OCI-LY1 (cell line): Measurements from ENCODE around the gene BPIFB2.

ENCODE experiments used
- EZH2 ChIP-seq: fragments of 200-600 bp; sonication (generic), shearing (Covaris generic); IDR thresholded peaks from 2 replicates; pipeline ENCODE4 v1.8.0; 2017; ENCODE audit warnings: borderline replicate concordance, mixed run types, mild to moderate bottlenecking, antibody characterized with exemption, low read length, moderate library complexity, mixed read lengths
- TF ChIP-seq, protein P1 (sequence below): fragments of 200-600 bp; sonication (generic), shearing (Covaris generic); IDR thresholded peaks from 2 replicates; pipeline ENCODE4 v1.5.1; 2017; ENCODE audit warnings: mild to moderate bottlenecking, antibody characterized with exemption, low read length, moderate library complexity, mixed read lengths

DNA sequence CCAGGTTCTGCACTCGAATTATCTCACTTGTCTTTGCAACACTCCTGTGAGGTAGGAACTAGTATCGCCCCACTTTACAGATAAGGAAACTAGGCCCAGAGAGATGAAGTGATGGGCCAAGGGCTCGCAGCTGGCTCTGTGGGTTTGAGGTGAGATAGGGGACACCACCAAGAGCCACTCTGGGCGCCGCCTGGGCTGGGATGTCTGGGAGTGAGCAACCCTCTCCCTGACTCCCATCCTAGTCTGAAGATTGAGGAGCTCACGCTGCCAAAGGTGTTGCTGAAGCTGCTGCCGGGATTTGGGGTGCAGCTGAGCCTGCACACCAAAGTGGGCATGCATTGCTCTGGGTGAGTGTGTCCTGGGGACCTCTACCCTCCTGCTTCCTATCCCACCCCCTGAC is 51.6 kb downstream of the BPIFB2 start:
- TF ChIP-seq, protein P1, sequence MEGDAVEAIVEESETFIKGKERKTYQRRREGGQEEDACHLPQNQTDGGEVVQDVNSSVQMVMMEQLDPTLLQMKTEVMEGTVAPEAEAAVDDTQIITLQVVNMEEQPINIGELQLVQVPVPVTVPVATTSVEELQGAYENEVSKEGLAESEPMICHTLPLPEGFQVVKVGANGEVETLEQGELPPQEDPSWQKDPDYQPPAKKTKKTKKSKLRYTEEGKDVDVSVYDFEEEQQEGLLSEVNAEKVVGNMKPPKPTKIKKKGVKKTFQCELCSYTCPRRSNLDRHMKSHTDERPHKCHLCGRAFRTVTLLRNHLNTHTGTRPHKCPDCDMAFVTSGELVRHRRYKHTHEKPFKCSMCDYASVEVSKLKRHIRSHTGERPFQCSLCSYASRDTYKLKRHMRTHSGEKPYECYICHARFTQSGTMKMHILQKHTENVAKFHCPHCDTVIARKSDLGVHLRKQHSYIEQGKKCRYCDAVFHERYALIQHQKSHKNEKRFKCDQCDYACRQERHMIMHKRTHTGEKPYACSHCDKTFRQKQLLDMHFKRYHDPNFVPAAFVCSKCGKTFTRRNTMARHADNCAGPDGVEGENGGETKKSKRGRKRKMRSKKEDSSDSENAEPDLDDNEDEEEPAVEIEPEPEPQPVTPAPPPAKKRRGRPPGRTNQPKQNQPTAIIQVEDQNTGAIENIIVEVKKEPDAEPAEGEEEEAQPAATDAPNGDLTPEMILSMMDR, result no peak
- TF ChIP-seq EZH2, result no peak
